T follicular helper cell (primary cell): ENCODE data around the gene ARHGAP24.
"Not testable (repeated sequence)": the region's sequence is repeated elsewhere in the genome, so short reads cannot be mapped to it uniquely, and the experiment has no call there.

Experiments used
- DNase-seq: peaks from one replicate; pipeline ENCODE4 v3.0.0-alpha.2; 2020; ENCODE audit warnings: low read depth

ARHGAP24 gene

DNA sequence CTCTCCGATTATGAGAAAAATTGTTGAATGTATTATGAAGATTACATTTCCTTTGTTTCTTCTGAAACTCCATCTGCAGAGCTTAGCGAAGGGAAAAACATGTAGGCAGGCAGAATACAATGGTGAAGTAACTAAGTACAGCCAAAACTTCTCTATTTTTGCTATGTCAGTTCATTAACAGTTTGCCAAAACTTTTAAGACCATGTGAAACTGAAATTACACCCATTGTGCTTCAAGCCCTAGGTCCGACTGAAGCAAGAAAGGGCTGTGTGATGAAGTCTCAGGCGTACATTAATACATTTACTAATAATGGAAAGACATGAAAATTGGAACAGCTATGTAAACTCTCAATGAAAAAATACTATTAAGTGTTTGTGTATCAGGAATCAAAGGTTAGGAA, 486.9 kb downstream of the ARHGAP24 start:
- DNase-seq: no peak

DNA sequence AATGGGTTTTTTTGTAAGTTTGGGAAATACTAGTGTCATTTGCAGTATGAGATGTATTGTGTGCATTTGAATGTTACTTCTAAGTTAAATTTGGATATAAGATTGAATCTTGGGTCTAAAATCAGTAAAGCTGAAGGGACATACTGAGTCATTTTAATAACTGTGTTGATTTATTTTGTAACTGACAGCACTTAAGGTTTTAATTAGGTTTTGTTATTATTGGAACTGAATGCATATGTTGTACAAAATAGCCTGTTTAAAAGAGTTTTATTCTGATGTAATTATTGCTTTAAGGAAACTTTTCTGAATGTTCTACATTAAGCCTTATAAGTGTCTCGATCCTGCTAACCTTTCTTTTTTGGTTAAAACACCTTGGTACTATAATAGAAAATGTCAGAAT, 488.3 kb downstream of the ARHGAP24 start:
- no peak for DNase-seq

DNA sequence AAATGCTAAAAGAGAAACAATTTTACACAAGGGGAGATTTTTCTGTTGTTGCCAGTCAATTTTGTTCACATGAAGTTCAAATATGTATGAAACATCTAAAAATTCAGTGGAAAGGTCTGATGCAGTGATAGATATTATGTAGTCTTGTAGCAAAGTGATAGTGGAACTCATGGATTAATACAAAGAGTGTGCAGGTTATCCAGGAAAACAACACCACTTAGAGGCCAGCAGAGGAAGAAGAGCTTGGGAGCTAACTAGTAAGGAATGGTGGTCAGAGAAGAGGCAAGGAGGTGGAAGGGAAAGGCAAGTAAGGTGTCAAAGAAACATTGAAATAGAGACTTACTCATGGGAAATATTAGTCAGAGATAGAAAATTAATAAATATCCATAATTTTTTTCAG, 489.3 kb downstream of the ARHGAP24 start:
- no peak for DNase-seq

DNA sequence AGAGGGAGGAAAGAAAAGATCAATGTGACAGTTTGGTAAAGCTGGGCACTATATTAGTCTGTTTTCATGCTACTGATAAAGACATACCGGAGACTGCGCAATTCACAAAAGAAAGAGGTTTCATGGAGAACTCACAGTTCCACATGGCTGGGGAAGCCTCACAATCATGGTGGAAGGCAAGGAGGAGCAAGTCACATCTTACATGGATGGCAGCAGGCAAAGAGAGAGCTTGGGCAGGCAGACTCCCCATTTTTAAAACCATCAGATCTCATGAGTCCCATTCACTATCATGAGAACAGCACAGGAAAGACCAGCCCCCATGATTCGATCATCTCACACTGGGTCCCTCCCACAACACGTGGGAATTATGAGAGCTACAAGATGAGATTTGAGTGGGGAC, 490.1 kb downstream of the ARHGAP24 start:
- DNase-seq: not testable (repeated sequence)

DNA sequence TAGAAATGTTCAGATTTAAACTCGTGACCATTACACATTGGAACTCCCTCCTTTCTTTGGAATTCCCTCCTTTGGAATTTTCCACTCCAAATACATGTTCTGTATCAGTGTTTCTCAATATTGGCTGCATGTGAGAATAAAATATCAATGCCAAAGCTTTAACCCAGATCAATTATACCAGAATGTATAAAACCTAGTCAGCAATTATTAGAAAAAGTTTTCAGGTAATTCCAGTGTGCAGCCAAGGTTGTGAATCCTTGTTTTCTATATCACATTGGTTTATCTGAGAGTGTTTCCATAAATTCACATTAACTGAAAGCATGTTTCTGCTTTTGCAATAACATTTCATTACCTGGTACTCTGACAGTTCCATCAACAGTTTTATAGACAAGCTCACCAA, 490.6 kb downstream of the ARHGAP24 start:
- DNase-seq: no peak

DNA sequence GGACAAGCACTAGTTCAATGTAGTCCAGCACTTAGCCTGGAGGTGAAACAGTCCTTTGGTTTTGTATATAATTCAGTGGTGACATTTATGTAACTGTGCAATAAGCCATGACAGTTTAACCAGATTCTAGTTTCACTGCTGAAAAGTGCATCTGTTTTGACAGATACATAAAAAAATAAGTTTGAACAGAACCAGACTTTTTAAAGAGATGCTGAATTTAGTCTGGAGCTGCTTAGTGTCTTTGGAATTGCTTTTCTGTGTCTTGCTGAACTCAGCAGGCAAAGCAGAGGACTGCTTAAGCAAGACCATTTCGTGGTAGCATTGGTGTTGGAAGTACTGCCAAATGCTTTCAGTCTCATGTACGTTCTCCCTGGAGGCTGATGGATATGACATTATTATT, 491.4 kb downstream of the ARHGAP24 start:
- DNase-seq: no peak

DNA sequence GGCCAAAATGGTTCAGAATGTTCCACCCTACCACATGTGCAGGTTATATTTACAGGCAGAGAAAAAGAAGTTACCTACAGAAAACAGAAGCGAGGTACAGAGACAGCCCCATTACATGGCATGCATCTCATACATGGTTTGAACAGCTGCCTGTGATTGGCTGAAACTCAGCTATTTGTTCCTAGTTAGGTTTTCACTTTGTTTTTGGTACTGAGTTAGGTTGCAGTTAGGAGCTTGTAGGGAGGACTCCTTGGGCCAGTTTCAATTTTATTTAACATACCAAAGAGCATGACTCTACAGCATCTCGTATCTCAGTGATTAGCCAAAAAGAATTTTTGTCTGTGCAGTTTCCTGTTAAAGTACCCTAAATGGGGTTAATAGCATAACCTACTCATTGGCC, 492.9 kb downstream of the ARHGAP24 start:
- no peak for DNase-seq

DNA sequence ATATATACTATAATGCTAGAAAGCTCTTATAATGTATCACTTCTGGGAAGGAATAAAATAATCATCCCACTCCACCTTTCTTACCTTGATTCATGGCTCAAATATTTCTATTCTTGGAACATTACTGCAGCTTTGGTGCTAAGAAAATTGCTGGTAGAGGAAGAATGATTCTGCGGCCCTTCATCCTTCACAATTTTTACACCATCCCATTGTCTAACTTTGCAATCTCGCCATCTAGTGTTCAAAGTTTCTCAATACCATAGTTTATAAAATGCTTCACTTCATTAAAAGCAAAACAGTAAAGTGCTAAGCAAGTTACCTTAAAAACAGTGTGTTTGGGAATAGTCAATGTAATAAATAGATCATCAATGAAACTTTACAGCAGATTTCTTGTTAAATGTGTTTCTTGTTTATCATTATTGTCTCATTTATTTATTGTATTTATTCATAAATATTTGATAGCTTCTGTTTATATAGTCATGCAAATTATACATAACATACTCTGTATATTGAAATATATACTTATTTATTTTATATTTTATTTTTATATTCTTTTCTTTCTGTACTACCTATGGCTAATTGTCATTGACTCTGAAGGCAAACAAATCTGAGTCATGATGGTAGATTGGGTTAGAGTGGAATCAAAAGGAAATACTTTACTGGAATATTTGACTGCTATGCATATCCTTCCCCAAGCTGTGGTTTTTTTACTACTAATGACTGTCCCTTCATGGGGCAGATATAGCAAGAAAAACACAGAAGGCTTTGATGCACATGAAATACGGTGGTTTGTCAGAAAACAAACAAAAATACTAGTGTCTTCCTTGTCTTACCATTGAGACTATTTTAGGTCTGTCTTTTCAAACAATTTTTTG, 494.2 kb downstream of the ARHGAP24 start:
- DNase-seq: no peak

DNA sequence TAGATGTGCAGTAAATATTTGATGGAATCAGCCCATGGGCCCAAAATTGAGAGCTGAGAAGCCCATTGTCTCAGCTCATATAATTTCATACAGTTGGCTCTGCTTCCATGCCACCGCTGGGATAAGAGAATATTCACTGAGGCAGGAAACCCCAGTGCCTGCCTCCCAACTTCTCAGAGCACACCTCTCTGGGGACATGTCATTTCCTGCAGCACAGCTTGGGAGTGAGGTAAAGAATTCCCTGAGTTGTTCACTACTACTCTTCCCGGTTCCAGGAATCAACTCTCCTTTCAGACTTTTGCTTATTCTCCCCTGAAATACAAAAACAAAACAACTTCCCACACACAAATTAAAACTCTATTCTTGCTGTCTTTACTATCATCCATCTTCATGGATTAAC, 495.6 kb downstream of the ARHGAP24 start:
- no peak for DNase-seq

DNA sequence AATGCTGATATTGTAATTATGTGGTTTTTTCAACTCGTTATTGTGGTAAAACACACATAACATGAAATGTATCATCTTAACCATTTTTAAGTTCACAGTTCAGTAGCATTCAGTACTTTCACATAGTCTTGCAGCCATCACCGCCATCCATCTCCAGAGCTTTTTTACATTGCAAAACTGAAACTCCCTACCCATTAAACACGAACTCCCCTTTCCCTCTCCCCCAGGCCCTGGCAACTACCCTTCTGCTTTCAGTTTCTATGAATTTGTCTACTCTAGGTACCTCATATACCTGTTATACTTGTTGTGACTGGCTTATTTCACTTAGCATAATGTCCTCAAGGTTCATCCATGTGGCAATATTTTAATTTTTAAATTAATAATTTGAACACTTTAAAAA, 504.3 kb downstream of the ARHGAP24 start:
- DNase-seq: no peak

DNA sequence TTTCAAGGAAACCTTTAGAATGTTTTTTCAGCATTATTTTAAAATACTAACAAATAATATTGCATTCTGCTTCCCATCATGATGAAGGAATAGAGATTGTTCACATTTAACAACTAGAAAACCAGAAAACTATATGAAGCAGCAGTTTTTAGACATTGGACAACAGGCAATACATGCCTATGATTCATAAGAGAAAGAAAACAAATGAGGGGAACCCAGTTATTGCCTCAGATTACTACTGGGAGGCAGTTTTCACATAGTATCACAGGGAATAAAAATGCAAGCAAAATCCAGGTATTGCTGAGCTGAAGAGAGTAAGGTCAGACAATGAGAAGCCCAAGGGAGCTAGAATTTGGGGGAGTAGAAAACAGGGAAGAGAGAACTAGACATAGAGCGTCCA, 511.3 kb downstream of the ARHGAP24 start:
- no peak for DNase-seq

DNA sequence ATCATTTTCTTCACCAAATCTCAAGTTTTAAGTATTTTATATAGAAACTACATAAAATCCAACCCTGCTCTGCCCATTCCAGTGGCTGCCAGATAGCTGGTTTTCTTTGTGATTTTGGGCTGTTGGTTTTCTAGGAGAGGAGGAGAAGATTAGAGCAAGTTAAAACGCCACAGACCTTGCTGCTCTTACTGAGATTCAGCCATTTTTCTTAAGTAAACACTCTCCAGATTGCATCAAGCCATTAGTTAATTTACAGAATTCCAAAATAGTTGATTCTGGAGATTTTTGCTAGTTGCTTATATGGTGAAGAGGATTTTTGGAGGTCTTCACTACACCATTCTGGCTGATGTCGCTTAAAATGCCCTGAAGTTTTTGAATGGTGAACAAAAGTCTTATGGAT, 518.7 kb downstream of the ARHGAP24 start:
- no peak for DNase-seq

DNA sequence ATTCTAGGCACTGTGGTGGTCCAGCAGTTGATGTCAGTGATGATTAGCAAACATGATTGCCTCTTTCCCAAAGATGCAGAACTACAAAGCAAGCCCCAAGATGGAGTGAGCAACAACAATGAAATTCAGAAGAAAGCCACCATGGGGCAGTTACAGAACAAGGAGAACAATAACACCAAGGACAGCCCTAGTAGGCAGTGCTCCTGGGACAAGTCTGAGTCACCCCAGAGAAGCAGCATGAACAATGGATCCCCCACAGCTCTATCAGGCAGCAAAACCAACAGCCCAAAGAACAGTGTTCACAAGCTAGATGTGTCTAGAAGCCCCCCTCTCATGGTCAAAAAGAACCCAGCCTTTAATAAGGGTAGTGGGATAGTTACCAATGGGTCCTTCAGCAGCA, 519.6 kb downstream of the ARHGAP24 start:
- DNase-seq: no peak

DNA sequence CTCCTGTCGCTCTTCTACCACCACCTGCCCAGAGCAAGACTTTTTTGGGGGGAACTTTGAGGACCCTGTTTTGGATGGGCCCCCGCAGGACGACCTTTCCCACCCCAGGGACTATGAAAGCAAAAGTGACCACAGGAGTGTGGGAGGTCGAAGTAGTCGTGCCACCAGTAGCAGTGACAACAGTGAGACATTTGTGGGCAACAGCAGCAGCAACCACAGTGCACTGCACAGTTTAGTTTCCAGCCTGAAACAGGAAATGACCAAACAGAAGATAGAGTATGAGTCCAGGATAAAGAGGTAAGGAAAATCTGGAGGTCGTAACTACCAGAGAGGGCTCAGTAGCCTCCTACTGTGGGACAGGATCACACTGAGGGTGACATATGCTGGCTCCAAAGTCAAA, 520.4 kb downstream of the ARHGAP24 start:
- DNase-seq: no peak

DNA sequence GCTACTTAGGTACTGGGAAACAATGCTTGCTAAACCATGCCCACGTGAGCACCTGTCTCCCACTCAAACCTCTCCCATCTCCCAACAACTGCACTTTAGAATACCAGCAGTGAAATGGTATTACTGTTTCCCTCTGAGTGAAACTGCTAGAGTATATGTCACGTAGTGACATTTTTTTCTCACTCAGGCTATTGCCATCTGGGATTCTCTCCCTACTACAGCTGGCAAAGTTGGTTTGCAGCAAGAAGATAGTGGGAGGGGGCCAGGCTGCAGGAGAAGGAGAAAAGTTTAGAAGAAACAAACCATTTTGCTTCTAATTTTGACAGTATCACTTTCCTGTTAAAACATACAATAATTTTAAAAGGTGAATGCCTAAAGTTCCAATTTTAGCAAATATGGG, 526.6 kb downstream of the ARHGAP24 start:
- DNase-seq: no peak

DNA sequence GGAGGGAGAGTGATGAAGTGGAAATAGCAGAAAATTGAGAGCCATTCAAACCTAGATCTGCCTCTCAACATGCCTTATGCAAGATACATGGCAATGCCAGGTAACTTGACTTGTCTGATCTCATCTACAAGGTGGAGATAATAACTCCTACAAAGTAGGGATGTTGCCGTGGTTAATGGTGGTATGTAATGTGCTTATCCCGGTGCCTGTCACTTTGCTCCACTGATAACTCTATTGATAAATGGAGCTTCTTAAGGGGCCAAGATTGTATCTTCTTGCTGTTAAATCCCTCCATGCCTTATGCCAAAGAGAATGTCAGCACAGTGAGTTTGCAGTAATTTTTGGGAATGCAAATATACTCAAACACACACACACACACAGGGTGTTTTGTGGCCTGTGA, 529.1 kb downstream of the ARHGAP24 start:
- DNase-seq: no peak

DNA sequence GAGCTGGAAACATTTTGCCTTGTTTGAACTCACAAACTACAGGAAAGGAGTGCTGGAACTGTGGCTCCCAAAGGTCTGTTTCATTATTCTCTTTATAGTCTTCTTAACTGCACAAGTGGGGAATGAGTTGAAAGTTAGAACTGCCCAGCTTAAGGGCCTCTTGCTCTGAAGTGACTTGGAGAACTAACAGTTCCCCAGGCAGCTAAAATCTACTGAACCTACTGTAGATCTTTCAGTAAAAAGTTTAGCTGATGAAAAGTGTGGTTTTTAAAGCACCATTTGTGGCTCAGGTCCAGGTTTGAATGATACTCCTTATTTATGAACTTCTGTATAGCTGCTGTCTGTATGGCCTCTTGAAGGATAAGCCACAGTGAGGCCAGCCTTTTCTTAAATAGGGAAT, 531.1 kb downstream of the ARHGAP24 start:
- no peak for DNase-seq

DNA sequence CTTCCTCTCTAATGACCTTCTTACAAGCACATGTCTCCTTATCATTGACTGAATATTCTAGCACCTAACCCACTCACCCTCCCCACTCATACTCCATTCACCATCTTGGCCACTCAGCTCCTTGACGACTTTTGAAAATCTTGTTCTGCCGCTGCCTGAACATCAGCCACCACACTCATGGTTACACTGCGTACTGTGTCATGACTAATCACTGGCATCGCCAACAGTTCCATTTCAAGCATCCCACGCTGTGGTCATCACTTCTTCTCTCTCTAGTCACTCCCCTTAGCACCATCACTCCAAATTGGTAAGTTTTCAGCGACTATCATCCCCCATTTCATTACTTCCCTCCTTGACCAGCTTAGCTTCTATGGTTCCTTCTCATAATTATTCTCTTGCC, 532.1 kb downstream of the ARHGAP24 start:
- DNase-seq: no peak

DNA sequence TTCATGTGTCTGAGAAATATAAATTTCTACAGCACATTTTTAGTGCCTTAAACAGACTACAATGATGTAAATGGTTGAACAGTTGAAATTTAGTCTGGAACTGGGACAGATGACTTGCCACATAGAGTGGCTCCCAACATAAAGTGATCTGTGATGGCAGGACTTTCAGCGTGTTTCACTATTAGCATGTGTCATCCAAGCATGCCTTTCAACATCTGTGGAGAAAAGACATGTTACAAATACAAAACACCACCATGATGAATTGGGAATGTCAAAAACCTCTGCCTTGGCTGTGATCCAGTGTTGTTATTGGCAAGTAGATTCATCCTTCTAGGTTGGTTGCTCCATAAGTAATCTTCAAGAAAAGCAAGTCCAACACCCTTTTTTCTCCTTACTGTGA, 536.2 kb downstream of the ARHGAP24 start:
- no peak for DNase-seq

DNA sequence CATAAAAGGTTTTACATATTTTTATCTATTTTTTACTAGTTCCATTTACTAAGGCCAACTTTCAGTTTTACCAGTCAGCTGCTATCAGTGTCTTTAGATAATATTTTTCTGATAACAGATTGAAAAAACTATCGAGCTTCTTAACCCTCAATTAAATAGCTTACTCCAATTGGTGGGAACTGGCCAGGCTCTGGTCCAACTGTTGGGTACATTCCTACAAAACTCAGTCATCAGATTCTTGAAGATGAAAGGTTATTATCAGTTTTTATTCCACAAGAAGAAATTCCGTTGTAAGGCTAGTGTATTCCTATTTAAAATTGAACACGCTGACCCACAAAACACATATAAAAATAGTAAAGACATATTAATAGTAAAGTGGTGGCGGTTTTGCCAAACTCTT, 538.7 kb downstream of the ARHGAP24 start:
- no peak for DNase-seq

DNA sequence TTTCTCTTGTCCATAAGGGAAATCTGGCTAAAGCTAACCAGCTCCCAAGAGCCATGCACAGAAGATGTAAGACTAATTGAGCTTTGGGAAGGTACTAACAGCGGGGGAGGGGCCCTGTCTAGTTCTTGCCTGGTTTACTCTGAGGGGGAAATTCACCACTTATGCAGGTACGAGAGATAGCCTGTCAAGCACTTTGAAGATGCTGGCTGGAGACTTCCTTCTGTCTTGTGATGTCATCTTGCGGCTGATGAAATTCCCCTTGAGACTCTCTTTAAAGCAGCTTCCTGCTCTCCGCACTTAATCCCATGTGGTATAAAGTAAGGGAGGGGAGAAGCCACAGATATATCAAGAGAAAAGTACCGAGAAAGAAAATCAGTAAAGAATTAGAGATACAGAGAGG, 539.6 kb downstream of the ARHGAP24 start:
- DNase-seq: no peak

DNA sequence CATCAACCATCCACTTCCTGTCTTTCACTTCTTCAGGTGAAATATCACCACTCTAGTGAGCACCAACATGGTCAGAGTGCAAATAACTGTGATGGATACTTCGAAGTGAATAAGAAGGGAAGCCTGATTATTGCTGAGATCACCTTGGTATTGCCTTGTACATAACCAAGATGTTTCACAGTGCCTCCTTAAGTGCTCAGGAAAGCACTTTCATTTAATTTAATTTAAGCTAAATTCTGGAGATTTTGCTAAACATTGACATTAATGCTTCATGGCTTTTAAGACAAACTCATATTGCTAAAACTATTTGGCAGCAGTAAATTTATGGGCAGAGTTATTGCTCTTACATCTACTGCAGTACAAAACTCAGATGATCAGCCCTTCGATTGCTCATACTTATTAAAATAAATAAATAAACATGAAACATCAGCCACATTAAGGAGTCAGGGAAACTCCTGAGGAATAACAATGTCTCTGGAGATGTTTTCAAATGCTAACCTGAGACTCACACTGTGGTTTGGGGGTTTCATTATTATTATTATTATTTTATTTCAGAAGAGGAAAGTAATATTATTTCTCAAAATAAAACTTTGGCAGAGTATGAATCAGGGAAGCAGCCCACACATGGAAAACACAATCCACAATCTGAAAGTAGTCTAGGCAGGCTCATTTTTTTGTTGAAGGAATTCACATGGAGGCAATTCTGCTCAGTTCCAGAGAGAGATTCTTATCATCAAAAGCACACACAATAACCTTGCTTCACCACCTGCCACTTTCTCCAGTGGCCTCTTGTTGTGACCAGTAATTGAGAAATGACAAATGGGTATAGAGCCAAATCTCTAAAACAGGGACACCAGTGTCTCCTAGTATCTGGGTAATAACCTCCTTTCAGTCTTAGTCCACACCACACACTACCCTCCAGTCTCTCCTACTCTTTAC, 540.7 kb downstream of the ARHGAP24 start:
- no peak for DNase-seq

DNA sequence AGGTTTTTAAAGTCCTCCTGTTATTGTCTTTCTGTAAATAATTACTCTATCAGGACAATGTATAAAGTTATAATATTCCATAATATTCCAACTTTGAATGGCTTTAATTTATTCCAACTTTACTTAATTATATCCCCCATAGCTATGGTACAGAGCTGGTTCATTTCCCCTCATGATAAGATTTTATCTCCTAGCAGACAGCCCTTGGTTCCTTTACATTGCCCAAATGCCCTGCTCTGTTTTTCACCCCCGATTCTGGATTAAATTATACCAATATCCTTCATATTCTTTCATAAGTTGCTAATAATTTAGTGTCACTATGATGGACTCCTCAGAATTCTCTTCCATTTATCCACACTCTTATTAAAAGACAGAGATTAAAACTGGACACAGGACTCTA, 544.4 kb downstream of the ARHGAP24 start:
- DNase-seq: no peak
